Raji (cell line): ENCODE data around the gene RAD54L.

ENCODE experiments used
- POLR2A ChIP-seq: IDR thresholded peaks from 2 replicates; pipeline ENCODE4 v1.6.1; 2011; ENCODE audit warnings: low read depth, low read length, control low read depth; ENCODE audit not compliant: insufficient read depth

Gene RAD54L

DNA sequence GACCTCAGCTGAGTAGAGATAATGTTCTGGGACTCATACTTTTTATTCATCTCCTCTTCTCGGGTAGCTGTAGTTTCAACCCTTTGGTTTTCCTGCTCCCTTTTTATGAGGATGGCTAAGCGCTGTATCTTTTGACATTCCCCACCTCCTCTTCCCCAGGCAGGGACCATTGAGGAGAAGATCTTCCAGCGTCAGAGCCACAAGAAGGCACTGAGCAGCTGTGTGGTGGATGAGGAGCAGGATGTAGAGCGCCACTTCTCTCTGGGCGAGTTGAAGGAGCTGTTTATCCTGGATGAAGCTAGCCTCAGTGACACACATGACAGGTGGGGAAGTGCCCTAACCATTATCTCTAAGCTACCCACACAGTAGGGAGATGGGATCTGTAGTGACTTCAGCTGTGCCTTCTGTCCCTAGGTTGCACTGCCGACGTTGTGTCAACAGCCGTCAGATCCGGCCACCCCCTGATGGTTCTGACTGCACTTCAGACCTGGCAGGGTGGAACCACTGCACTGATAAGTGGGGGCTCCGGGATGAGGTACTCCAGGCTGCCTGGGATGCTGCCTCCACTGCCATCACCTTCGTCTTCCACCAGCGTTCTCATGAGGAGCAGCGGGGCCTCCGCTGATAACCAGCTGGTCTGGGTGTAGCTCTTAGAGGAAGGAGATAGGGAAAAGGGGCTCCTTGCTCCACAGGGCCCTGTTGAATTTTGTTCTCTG, 30.3 kb downstream of the RAD54L start:
- no peak for TF ChIP-seq POLR2A

DNA sequence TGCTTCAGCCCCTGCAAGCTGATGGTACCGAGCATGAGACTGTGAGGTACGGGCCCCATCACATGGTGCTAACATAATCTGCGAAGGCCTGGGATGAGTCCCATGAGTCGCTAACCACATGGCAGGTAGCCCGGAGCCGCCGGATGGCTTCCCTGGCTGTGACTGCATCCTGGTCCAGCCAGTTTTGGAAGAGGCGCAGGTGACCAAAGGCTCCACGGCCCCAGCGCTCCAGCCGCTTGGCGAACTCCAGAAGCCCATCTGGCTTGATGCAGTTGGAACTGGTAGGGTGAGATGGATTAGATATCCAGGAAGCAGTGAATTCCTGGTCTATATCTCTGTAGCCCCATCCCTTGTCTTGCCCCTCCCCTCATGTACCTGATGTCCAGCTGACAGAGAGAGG, 31.2 kb downstream of the RAD54L start:
- no peak for TF ChIP-seq POLR2A

DNA sequence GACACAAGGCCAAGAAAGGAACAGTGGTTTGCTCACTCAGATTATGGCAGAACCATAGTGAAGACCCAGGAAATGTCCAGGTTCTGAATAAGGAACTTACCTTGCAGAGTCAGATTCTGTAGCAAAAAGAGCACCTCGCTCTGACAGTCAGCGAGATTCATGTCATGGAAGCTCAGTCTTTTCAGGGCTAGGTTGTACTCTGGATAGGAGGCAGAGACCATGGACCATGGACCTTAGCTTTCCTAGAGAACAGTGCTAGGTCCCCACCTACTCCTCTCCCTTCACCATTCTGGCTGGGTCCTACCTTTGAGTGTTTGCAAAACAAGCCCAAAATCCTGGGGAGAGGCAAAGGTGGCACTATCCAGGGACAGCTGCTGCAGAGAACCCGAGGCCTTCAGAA, 32.5 kb downstream of the RAD54L start:
- no peak for TF ChIP-seq POLR2A

DNA sequence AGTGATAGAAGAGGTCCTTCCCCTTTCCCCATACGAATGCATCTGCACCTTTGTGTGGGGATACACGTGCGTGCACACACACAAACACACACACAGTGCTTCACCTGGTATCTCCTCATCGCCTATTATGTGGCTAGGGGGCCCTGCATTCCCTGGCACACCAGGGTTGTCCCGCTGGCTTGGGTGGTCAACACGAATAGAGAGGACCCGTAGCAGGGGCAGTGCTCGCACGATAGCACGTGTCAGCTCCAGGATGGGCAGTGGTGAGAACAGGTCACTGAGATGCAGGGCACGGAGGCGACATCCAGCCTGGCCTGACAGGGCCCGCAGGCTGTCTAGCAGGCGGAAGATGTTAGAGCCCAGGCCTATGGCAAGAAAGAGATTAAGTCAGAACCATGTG, 33.5 kb downstream of the RAD54L start:
- TF ChIP-seq POLR2A, result no peak

DNA sequence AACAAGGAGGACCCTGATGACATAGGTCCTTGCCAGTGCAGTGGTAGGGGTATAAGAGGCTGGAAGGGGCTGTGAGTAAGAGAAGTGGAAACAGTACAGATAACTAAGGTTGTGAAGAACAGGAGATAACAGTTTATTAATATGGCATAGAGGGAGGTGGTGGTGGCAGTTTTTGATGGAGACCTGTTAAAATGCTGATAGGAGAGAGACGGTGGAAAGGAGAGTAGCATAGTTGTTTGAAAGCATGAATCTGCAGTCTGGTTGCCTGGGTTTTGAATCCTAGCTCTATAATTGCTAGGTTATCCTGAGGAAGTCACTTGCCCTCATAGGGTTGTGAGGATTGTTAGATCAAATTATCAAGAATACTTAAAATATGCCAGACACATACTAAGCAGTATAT, 36.5 kb downstream of the RAD54L start:
- no peak for TF ChIP-seq POLR2A

DNA sequence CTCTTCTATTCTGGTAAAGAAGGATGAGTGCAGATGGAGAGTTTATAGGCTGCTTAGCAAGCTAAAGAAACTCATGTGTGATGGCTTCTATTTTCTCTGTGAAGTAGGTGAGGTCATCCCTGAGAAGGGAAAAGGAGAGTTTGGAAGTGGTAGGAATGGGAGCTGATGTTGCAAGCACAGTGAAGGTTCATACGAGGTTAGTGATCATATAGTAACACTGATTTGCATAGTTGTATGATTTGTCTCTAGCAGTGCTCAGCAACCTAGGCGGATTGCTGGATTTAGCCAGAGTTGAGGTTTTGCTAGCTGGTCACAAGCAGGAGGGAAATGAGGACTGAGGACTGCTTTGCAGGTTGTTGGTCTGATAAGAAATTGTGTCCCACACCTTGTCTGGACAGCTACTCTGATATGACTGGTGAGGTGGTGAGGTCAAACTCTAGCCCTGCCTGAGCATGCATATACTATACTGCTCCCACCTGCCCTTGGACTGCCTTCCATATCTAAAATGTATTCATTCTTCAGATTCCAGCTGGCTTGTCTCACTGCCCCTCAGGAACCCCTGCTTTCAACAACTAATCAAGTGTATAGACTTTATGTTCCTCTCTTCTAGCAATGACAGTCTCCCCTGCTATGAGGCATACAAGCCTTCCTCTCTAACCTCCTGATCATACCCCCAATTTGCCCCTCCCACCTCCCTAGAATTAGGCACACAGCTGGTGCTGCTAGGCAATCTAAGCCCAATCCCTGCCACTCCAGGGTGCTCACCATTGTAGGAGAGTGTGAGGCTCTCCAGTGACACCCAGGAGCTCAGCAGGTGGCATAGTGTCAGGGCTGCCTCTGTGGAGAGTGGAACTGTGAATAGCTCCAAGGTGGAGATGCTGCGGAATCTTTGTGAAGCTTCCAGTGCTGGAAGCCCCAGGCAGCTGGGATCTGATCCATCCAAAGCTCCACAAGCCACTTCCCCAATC, 37.3 kb downstream of the RAD54L start:
- TF ChIP-seq POLR2A, result no peak

DNA sequence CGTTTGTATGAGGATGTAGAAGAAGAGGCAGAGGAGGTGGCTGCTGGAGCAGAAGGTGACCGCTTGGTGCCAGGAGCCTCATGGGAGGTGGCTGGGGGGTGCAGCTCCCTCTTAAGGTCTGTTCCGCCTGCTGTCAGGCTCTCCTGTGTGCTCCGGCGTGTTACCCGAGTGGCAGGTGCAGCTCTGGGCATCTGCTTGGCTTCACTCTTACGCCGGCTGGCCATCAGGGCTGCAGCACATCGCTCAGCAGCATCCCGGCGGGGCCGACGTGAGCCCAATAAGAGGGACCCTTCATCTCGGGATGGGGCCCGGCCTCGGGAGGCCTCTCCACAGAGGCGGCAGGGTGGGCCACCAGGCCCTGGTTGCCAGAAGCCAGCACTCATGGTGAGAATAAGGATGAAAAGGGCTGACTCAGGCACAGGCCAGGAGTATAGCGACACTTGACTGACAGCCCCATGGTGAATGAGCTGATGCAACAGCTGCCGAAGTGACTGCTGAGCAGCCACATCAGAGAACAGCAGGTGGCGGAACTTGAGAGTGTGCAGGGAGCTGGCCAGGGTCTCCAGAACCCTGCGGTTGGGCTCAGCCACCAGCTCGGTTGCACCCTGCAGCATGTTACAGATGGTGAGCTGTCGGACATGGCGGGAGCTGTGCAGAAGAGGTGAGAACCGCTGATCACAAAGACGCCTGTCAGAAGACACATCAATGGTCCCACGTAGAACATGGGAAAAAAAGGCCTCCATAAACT, 38.3 kb downstream of the RAD54L start:
- TF ChIP-seq POLR2A, result no peak

DNA sequence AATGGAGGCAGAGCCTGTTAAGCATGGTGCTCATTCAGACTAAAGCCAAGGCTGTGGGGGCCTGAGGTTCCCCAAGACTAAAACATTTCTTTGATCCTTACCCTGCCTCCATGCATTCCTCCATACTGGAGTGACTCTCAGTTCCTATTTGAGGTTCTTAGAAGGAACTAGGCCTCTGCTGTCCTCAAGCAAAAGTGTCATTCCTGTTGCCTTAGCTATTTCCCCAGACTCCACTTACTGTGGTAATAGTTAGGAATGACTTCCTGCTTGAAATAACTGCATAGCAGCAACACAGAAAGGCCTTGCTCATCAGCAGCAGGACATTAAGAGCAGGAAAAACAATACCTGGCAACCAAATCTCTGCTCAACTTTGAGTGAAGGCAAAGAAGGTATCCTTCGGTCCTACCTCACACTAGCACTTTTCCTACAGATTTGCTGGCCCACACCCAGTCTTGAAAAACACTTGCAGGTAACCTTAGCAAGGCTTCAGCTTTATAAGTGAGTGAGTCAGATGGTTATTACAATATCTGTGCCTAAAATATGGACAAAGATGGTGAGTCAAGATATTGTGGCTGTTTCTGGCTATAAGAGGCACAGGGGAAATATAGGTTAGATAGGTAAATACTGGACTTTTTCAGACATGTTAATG, 41.0 kb downstream of the RAD54L start:
- TF ChIP-seq POLR2A, result no peak

DNA sequence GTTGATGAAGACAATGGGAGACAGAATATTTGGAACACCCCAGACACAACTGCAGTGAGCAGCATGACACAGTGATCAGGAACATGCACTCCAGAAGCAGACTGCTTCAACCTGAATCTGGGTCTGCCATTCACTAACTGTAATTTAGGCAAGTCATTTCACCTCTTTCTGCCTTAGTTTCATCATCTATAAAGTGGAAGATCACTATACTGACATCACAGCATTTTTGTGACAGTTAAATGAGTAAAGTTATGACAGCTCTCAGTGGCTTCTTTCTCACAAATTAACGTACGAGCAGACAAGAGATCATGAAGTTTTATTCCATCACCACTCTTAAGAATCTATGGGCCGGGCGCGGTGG, 41.6 kb downstream of the RAD54L start:
- TF ChIP-seq POLR2A, result no peak

DNA sequence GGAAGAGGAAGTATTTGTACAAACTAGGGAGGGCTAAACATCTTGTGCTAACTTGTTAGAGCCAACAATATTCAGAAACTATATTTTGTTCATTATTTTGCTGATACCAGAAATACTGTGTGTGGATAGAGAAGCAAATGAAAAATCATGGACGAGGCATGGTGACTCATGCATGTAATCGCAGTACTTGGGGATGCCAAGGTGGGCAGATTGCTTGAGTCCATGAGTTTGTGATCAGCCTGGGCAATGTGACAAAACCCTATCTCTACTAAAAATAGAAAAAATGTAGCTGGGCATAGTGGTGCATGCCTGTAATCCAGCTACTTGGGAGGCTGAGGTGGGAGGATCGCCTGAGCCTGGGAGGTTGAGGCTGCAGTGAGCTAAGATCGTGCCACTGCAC, 42.4 kb downstream of the RAD54L start:
- no peak for TF ChIP-seq POLR2A

DNA sequence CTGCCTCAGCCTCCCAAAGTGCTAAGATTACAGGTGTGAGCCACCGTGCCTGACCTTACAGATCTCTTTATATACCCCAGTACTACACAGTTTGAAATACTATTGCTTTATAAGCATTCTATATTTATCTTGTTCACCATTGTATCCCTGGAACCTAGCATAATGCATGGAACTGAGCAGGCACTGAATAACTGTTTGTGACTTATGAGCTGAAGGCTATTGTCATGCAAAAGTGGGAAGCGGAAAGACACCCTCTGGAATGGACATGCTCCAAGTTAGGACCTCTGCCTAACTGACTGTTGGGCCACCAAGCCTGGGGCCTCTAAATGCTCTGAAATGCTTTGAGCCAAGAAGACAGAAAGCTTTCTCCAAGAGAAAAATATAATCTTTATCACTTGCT, 47.7 kb downstream of the RAD54L start:
- TF ChIP-seq POLR2A, result no peak

DNA sequence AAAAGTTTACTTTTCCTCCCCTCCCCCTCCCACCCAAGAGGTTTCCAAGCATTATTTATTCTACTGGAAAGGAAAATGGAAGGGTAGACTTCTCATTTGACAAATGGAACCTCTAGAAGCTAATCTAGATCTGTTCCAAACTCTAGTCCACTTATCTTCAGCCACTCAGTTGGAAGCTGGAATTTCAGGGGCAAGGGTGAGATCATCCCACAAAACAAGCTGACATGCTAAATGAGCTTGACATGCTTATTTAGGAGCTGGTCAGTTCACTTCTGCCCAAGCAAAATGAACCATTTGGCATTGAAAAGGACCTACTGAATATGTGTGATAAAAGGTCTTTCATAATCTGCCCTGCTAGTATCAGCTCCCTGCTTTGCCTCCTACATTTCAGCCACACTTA, 50.8 kb downstream of the RAD54L start:
- TF ChIP-seq POLR2A, result no peak

DNA sequence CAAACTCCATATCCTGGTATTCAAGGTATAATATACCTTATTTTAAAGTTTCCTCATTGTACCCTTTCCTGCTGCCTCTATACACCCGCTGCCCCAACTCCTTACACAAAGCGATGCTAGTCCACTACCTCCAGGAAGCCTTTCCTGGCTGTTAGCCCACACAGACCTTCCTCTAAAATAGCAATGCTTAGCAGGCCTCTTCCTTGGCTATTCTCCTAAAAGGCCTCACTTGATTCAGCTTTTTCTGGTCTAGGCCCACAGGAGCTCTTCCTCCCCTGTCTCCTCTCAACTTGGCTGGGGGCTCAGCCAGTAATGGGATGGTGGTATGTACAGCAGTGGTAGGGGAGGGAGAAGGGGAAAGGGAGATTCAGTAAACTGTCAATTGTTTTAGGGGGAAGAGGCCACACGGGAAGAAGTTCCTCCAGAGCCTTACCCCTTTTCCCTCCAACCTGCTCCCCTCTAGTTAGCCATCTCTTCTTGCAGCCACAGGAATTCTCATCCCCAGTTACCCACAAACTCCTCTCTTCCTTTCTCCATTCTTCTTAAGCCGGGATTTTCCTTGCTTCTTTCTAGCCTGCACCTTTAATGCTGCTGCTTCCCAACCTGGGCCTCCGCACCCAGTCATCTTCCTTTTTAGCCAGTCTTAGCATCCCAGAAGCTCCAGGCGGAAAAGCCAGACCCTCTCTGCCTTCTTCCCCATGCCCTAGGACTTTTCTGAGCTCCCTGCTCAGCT, 53.3 kb downstream of the RAD54L start:
- no peak for TF ChIP-seq POLR2A

DNA sequence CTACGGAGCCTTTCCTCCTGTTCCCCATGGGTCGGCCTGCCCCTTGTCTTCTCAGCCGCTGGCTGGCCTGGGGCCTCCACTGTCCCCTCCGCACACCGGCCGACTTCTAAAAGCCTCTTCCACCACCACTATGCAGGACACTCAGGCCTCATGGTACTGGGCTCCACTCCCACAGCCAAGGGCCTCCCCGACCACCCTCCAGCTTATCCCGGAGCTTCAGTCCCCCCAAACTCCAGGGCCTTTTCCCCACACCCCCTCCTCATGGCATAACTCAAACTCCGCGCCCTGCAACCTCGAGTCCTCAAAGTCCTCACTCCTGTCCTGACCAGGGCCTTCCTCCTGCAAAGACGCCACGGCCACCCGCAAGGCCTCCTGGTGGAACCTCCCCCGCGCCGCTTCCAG, 53.8 kb downstream of the RAD54L start:
- TF ChIP-seq POLR2A, result no peak
